Jurkat, Clone E6-1 (cell line): Measurements from ENCODE around the gene F2R.

Source experiments
- DNase-seq: peaks from one replicate; pipeline ENCODE4 v3.0.0-alpha.2; 2011; ENCODE audit warnings: low read depth, low spot score
- H3K4me3 ChIP-seq: 2 replicates; pipeline ENCODE4 v1.5.1; 2011; ENCODE audit warnings: mild to moderate bottlenecking, low read length, control low read depth, moderate library complexity

The F2R gene

DNA sequence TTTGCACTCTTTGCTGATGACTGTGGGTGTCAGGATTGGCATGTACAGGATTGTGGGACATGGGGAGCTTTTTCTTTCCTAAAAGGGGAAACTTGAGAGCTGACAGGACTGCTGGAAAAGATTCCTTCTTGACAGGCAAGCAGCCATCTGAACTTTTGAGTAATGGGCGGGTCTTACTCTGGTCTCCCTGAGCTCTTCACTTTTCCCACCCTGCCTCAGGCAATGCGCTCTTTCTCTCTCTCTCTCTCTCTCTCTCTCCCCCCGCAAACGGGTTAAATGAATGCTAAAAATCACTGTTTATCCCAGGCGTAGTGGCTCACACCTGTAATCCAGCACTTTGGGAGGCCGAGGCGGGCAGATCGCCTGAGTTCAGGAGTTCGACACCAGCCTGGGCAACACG lies 65.8 kb downstream of the F2R start:
- no peak for DNase-seq

DNA sequence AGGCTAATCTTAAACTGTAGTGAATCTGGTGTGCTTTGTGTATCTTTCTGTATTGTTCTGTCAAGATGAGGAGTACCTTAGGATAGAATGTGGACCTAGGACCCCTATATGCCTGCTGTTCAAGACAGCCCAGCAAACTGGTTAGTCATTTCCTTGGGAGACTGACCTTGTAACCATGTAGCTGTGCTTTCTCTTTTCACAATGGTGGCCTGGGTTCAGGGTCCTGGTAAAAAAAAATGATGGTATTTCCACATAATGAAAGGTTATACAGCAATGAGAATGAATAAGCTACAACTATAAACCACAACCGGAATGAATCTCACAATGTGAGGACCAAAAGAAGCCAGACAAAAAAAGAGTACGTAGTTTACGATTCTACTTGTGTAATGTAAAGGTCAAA lies 66.5 kb downstream of the F2R start:
- H3K4me3 ChIP-seq, result no peak overlapping the region
- DNase-seq, result no peak

More for the DNA sequence above, 65.8 kb downstream of the F2R start:
- H3K4me3 ChIP-seq, result no peak overlapping the region
